K562 (cell line): ENCODE results near the gene LRRC37B.
A peak's percentile ranks its signal among the peaks of the same experiment; 100 is the strongest.

Experiments used
- ATF6 ChIP-seq: sonication (generic); formaldehyde crosslinking; IDR thresholded peaks from 2 replicates; pipeline ENCODE4 v1.4.0; 2020; ENCODE audit warnings: mild to moderate bottlenecking, missing genetic modification reagents
- CBFA2T2 ChIP-seq: fragments of 450-650 bp; conservative IDR thresholded peaks from 2 replicates; pipeline ENCODE4 v1.6.1; 2017; ENCODE audit warnings: mild to moderate bottlenecking
- KDM4B ChIP-seq, 2 experiments: fragments of 450-650 bp in 1 of 2; sonication (generic) in 1 of 2; IDR thresholded peaks; 2 replicates each; pipeline ENCODE4 v1.6.1; 2016 to 2017; ENCODE audit warnings: borderline replicate concordance in 2 of 2, antibody characterized with exemption in 1 of 2, low read depth in 1 of 2, mild to moderate bottlenecking in 1 of 2

- no peak for TF ChIP-seq KDM4B (IDR thresholded peaks at IDR 0.05; ENCODE audit: borderline replicate concordance in 2 of 2, low read depth in 1 of 2)
- peak; percentile 66 for TF ChIP-seq CBFA2T2
- no peak for TF ChIP-seq ATF6 (CRISPR knock-in tag)
Observed at GRCh38 chr17:32006957-32007462, at the start of gene LRRC37B.
